Tibial artery (tissue), 4 donors: ENCODE data around the gene CERS6.
A peak's percentile ranks its signal among the peaks of the same experiment; 100 is the strongest.
"Not testable (repeated sequence)": the region's sequence is repeated elsewhere in the genome, so short reads cannot be mapped to it uniquely, and the experiment has no call there.

Experiments
- DNase-seq, 2 donors: peaks; one replicate each; pipeline ENCODE4 v3.0.0-alpha.2; 2019
- H3K27ac ChIP-seq, 2 donors: fragments of 200-600 bp; sonication (generic) in 1 of 2; 1 replicate in 1 of 2; 2 replicates in 1 of 2; pipeline ENCODE4 v1.5.1; 2018 to 2019; ENCODE audit warnings: mild to moderate bottlenecking in 1 of 2
- H3K27me3 ChIP-seq, 2 donors: fragments of 200-600 bp; sonication (generic) in 1 of 2; one replicate each; pipeline versions ENCODE4 v1.5.1 to v1.6.0; 2016 to 2019
- H3K36me3 ChIP-seq, 3 donors: fragments of 200-600 bp; sonication (generic) in 2 of 3; one replicate each; pipeline ENCODE4 v1.5.1; 2016 to 2019; ENCODE audit warnings: mild to moderate bottlenecking in 2 of 3
- H3K4me1 ChIP-seq, 4 donors: fragments of 200-600 bp; sonication (generic) in 2 of 4; 1 replicate in 3 of 4; 2 replicates in 1 of 4; pipeline ENCODE4 v1.5.1; 2016 to 2019
- H3K4me3 ChIP-seq, 2 donors: fragments of 200-600 bp; sonication (generic) in 1 of 2; 1 replicate in 1 of 2; 2 replicates in 1 of 2; pipeline ENCODE4 v1.5.1; 2018 to 2019; ENCODE audit warnings: mild to moderate bottlenecking in 2 of 2
- H3K9me3 ChIP-seq, 3 donors: fragments of 200-600 bp; sonication (generic) in 1 of 3; one replicate each; pipeline ENCODE4 v1.5.1; 2016 to 2019
- intact Hi-C: fragments of 100-400 bp; cut with DNase I; formaldehyde crosslinking; loops from one replicate; pipeline ENCODE4 v1.15.0; 2023; ENCODE audit warnings: low total_unique reads
- TF ChIP-seq, protein P1 (sequence below), 2 experiments: fragments of 200-600 bp in 1 of 2; fragments of 450-650 bp in 1 of 2; IDR thresholded peaks; one replicate each; pipeline ENCODE4 v1.5.1; 2017 to 2019; ENCODE audit warnings: antibody characterized with exemption in 2 of 2, mild to moderate bottlenecking in 1 of 2, moderate library complexity in 1 of 2

Gene CERS6, protein sequence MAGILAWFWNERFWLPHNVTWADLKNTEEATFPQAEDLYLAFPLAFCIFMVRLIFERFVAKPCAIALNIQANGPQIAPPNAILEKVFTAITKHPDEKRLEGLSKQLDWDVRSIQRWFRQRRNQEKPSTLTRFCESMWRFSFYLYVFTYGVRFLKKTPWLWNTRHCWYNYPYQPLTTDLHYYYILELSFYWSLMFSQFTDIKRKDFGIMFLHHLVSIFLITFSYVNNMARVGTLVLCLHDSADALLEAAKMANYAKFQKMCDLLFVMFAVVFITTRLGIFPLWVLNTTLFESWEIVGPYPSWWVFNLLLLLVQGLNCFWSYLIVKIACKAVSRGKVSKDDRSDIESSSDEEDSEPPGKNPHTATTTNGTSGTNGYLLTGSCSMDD

GRCh38 chr2:168455645-168456520 is at the start of gene CERS6:
Gene CERS6, plus strand, starts transcription at chr2:168456272. Its CDS starts 177 bp downstream, at chr2:168456449.
- peak within 1 kb of the TSS; percentile 69 to 91 for H3K4me3 ChIP-seq
- H3K9me3 ChIP-seq: no peaks in the 10 kb centered on the region
- intact Hi-C loops: loop anchor here (5.0 to 10.0 kb wide), 2 partner anchors 61 to 239 kb away; no protein-coding TSS in a partner anchor
- peak within 1 kb of the TSS; percentile 82 to 83 for H3K27ac ChIP-seq
- H3K36me3 ChIP-seq: no peaks in the 10 kb centered on the region
- peak; percentile 95 to 98 for DNase-seq
- H3K4me1 ChIP-seq: peaks cover 0 to 26% (median 8%) of the 10 kb centered on the region in 4 donors
- TF ChIP-seq, protein P1, sequence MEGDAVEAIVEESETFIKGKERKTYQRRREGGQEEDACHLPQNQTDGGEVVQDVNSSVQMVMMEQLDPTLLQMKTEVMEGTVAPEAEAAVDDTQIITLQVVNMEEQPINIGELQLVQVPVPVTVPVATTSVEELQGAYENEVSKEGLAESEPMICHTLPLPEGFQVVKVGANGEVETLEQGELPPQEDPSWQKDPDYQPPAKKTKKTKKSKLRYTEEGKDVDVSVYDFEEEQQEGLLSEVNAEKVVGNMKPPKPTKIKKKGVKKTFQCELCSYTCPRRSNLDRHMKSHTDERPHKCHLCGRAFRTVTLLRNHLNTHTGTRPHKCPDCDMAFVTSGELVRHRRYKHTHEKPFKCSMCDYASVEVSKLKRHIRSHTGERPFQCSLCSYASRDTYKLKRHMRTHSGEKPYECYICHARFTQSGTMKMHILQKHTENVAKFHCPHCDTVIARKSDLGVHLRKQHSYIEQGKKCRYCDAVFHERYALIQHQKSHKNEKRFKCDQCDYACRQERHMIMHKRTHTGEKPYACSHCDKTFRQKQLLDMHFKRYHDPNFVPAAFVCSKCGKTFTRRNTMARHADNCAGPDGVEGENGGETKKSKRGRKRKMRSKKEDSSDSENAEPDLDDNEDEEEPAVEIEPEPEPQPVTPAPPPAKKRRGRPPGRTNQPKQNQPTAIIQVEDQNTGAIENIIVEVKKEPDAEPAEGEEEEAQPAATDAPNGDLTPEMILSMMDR (IDR thresholded peaks at IDR 0.05): peak in 1 of 2 experiments; percentile 17
- no peaks in the 10 kb centered on the region for H3K27me3 ChIP-seq

GRCh38 chr2:168412301-168412700 is 43.8 kb upstream of the CERS6 start:
- H3K27ac ChIP-seq, intact Hi-C loops, H3K4me1 ChIP-seq, DNase-seq, H3K36me3 ChIP-seq, H3K9me3 ChIP-seq, H3K4me3 ChIP-seq, H3K27me3 ChIP-seq: not testable (repeated sequence)

DNA sequence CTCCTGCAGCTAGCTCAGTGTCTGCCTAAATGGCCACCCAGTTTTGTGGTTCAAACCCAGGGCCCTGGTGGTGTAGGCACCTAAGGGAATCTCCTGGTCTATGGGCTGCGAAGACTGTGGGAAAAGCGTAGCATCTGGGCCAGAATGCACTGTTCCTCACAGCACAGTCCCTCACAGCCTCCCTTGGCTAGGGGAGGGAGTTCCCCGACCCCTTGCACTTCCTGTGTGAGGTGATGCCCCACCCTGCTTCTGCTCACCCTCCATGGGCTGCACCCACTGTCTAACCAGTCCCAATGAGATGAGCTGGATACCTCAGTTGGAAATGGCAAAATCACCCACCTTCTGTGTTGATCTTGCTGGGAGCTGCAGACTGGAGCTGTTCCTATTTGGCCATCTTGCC is 43.0 kb upstream of the CERS6 start:
- DNase-seq, H3K4me1 ChIP-seq, intact Hi-C loops, H3K27me3 ChIP-seq, H3K27ac ChIP-seq, H3K9me3 ChIP-seq, H3K36me3 ChIP-seq, H3K4me3 ChIP-seq: not testable (repeated sequence)

GRCh38 chr2:168416555-168416954 is 39.5 kb upstream of the CERS6 start:
- no peak for DNase-seq
- H3K4me1 ChIP-seq: no peaks in the 10 kb centered on the region
- no peak overlapping the region for H3K27ac ChIP-seq
- no peak overlapping the region for H3K4me3 ChIP-seq
- TF ChIP-seq, protein P1 (IDR thresholded peaks at IDR 0.05): no peak
- H3K27me3 ChIP-seq: no peaks in the 10 kb centered on the region
- H3K9me3 ChIP-seq: no peaks in the 10 kb centered on the region
- no peaks in the 10 kb centered on the region for H3K36me3 ChIP-seq
- intact Hi-C loops: no loop called here

DNA sequence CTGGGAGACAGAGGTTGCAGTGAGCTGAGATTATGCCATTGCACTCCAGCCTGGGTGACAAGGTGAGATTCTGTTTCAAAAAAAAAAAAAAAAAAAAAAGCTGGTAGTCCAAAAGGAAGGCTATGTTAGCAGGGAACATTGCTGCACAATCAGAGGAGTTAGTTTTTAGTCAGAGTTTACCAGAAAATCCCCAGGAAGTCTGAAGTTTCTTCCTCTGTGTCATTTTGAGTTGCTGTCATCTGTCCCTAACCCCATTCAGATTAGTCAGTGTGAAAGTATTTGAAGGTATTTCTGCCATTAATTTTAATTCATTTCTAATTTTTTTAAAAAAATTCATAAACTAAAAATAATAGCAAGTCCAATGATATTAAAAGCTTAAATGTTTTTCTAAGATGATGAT is 33.5 kb upstream of the CERS6 start:
- no peaks in the 10 kb centered on the region for H3K9me3 ChIP-seq
- no peaks in the 10 kb centered on the region for H3K36me3 ChIP-seq
- no peak overlapping the region for H3K4me3 ChIP-seq
- TF ChIP-seq, protein P1 (IDR thresholded peaks at IDR 0.05): no peak
- no peaks in the 10 kb centered on the region for H3K4me1 ChIP-seq
- H3K27ac ChIP-seq: no peak overlapping the region
- H3K27me3 ChIP-seq: no peaks in the 10 kb centered on the region
- DNase-seq: no peak
- intact Hi-C loops: no loop called here

DNA sequence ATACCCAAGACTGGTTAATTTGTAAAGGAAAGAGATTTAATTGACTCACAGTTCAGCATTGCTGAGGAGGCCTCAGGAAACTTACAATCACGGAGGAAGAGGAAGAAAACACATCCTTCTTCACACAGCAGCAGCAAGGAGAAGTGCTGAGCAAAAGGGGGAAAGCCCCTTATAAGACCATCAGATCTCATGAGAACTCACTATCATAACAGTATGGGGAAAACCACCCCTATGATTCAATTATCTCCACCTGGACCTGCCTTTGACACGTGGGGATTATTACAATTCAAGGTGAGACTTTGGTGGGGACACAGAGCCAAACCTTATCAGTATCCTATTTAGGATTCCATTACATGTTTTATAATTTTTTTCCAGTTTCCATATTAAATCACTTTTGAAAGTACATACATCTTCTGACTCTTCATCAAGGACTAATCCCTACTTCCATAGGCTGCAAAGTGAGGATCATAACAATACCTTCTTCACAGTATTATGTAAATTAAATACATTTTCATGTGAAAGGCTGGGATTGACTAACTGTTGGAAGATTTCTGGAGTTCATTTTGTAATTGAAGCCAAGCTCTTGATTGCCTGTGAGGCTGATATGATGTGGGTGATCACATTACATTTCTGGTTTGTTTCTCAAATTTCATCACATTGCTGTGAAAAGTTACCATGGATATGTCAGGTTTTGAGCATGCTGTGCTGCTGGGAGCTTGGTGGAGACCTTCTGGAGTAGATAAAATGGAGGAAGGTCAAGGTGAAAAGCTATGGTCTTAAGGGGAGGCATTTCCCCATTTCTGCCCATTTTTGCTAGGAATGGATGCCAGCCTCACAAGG is 31.7 kb upstream of the CERS6 start:
- no peaks in the 10 kb centered on the region for H3K4me1 ChIP-seq
- DNase-seq: no peak
- no peaks in the 10 kb centered on the region for H3K27me3 ChIP-seq
- H3K4me3 ChIP-seq: no peak overlapping the region
- H3K27ac ChIP-seq: no peak overlapping the region
- intact Hi-C loops: no loop called here
- H3K9me3 ChIP-seq: no peaks in the 10 kb centered on the region
- no peaks in the 10 kb centered on the region for H3K36me3 ChIP-seq
- TF ChIP-seq, protein P1 (IDR thresholded peaks at IDR 0.05): no peak
